ENCODE results near the gene DICER1.
A peak's percentile ranks its signal among the peaks of the same experiment; 100 is the strongest.
"Not testable (repeated sequence)": the region's sequence is repeated elsewhere in the genome, so short reads cannot be mapped to it uniquely, and the experiment has no call there.

DICER1 gene

DNA sequence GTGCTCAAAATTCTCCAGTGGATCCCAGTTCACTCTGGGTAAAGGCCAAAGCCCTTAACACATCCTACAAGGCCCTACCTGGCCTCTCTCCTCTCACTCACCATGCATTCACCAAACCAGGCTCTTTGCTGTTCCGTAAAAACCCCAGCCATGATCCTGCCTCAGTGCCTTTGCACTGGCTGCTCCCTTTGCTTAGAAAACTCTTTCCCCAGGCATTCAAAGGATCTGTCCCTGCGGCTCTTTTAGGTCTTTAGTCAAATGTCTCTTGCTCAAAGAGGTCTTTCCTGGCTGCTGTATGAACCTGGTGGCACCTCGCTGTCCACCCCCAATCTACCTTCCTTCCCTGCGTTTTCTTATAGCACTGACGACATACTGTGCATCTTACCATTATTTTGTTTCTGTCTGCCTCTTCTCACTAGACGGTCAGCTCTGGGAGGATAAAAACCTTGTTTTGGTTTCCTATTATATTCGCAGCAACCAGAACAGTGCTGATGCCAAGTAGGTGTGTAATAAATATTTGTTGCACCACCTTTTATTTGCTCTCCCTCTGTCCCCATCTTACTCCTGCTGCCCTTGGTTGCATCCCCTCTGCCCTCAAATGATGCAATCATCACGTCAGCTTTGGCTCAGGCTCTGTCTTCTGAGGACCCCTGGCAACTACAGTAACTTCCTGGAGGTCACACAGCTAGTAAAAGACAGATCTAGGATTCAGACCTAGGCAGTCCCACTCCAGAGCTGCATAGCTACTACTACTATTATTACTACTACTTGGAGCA, 23.8 kb upstream of the DICER1 start:
- no peak for FAIRE-seq
- no peak for DNase-seq (ENCODE audit: insufficient read length, low spot score)
- no peak for TF ChIP-seq POLR2A (IDR thresholded peaks at IDR 0.05; ENCODE audit: low read depth, low read length)

DNA sequence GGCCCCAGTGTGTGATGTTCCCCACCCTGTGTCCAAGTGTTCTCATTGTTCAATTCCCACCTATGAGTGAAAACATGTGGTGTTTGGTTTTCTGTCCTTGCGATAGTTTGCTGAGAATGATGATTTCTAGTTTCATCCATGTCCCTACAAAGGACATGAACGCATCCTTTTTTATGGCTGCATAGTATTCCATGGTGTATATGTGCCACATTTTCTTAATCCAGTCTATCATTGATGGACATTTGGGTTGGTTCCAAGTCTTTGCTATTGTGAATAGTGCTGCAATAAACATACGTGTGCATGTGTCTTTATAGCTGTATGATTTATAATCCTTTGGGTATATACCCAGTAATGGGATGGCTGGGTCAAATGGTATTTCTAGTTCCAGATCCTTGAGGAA, 18.3 kb upstream of the DICER1 start:
- FAIRE-seq; DNase-seq (ENCODE audit: insufficient read length, low spot score): not testable (repeated sequence)

DNA sequence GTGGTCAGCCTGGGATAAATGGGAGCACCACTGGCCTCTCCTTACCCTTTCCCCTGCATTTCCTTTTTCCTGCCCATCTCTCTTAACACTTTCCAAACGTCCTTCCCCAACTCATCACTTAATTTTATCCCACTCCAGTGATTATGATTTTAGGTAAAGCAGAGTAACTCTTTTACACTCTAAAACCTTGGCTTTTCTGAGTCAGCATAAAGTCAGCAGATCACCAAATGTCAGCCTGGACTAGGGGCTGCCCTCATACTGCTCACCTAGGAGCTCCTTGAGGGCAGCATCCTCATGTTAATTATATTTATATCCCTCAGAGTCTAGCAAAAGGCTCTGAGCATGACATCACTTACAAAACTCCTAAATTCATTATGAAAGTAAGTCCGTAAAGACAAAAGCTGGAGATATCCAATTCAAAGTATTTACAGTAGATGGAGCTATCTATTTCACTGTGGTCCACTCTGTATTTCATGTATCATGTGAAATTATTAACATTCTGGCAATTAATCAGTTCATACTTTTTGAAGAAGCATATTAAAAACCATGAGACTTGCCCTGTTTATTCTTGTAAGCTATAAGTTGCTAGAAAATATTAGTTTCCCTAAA, 17.0 kb upstream of the DICER1 start:
- FAIRE-seq (no peak), DNase-seq (ENCODE audit: insufficient read length, low spot score) (no peak)
- no peak for TF ChIP-seq POLR2A (IDR thresholded peaks at IDR 0.05; ENCODE audit: low read depth, low read length)

DNA sequence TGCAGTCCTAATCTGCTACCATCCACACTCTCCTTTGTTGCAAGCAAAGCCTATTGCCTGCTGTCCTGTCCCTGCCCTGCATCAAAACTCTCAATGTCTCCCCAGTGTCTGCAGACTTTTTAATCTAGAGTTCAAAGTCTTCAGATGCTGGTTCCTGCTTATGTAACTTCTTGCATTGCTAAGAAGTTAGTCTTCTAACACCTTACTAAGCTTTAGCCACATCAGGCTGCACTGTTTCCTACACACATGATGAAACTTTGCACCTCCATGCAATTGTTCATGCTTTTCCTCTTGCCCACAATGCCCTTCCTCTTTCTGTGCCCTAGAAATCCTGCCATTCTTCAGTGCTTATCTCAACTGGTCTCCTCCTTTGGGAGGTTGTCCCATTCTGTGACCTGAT, 16.2 kb upstream of the DICER1 start:
- no peak for TF ChIP-seq POLR2A (IDR thresholded peaks at IDR 0.05; ENCODE audit: low read depth, low read length)
- FAIRE-seq, result no peak
- DNase-seq (ENCODE audit: insufficient read length, low spot score), result no peak

DNA sequence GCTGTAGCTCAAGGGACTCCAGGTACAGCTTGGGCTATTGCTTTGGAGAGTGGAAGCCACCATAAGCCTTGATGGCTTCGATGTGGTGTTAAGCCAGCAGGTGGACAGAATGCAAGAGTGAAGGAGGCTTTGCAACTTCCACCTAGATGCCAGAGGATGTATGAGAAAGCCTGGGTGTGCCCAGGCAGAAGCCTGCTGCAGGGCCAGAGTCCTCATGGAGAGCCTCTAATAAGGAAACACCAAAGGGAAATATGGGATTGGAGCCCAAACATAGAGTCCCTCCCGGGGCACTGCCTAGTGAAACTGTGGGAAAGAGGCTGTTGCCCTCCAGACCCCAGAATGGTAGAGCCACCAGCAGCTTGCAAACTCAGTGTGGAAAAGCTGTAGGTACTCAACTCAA, 9.8 kb upstream of the DICER1 start:
- no peak for TF ChIP-seq POLR2A (IDR thresholded peaks at IDR 0.05; ENCODE audit: low read depth, low read length)
- FAIRE-seq (no peak), DNase-seq (ENCODE audit: insufficient read length, low spot score) (no peak)

DNA sequence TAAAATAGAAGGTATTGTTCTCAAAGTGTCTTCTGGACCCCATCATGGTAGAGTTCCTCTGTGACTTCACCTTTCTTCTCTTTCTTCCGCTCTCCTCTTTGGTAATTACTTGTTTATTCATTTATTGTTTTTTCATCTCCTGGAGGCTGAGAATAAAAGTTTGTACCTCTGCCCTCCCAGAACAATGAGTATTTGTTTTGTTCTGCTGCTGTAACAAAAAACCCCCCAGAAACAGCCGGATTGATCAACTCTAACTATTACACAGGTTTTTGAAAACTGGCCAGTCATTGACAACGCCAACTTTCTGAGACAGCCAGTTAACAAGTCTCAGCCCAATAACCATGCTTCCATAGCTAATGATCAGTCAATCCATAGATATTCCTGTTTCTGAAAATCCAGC, 8.2 kb upstream of the DICER1 start:
- DNase-seq (ENCODE audit: insufficient read length, low spot score) (no peak), FAIRE-seq (no peak)
- no peak for TF ChIP-seq POLR2A (IDR thresholded peaks at IDR 0.05; ENCODE audit: low read depth, low read length)

DNA sequence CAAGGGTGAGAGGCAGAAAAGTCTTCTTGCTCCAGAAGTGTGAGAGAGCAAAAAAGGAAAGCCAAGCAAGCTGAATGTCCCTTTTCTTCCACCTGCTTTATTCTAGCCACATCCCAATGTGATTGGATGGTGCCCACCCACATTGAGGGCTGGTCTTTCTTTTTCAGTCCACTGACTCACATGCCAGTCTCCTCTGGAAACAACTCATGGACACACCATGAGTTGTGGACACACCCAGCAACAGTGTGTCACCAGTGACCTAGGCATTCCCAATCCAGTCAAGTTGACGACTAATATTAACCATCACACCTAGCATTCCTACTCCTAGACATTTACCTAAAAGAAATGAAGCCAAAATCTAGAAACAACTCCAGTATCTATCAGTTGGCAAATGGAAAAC, 7.2 kb upstream of the DICER1 start:
- DNase-seq (ENCODE audit: insufficient read length, low spot score) (no peak), FAIRE-seq (no peak)
- no peak for TF ChIP-seq POLR2A (IDR thresholded peaks at IDR 0.05; ENCODE audit: low read depth, low read length)

DNA sequence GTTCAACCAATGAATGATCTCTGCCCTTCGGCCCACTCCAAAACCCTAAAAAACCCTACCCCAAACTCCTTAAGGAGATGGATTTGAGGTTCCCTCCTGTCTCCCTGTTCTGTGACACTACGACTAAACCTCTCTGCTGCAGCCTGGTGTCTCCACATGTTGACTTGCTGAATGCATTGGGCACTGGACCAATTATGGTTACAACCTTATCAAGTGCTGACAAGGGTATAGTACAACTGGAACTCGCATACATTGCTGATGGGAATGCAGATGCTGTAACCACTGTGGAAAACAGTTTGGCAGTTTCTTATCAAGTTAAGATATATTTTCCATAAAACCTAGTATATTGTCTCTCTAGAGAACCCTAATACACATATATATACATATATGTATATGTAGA, 6.3 kb upstream of the DICER1 start:
- no peak for TF ChIP-seq POLR2A (IDR thresholded peaks at IDR 0.05; ENCODE audit: low read depth, low read length)
- no peak for DNase-seq (ENCODE audit: insufficient read length, low spot score)
- FAIRE-seq, result no peak

DNA sequence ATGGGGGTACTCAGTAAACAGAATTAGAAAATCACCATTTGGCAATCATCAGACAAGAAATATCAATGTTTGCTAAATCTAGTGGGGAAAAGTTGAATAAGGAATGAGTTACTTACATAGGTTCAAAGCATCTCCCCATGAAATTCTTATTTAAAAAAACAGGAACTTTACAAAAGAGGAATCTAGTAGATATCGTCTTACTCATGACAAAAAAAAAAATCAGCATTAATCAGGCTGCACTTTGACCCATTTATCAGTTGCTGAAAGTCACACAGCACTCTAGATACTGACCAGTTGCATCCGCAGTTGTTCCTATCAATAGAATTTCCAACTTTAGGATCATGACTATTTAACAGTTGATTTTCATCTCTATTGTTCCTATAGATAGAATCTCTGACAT, 5.8 kb upstream of the DICER1 start:
- no peak for FAIRE-seq
- no peak for DNase-seq (ENCODE audit: insufficient read length, low spot score)
- no peak for TF ChIP-seq POLR2A (IDR thresholded peaks at IDR 0.05; ENCODE audit: low read depth, low read length)

DNA sequence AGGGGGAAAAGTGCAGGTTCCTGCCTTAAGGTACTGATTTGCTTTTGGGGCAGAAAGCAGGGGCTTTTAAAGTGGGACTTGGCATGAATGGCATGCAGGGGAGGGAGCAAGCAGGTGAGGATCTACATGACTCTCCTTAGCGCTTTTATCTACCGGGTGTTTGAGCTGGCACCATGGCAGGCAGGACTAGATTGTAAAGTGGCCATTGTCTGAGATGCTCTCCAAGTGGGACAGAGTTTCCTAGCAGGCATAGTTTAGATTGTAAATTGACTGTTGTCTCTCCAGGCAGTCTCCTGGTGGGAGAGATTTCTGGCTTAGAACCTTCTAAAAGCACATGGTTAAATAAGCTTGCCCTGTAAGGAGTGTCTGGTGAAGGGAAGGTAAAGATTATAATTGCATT, 5.3 kb upstream of the DICER1 start:
- DNase-seq (ENCODE audit: insufficient read length, low spot score) (no peak), FAIRE-seq (no peak)
- no peak for TF ChIP-seq POLR2A (IDR thresholded peaks at IDR 0.05; ENCODE audit: low read depth, low read length)

DNA sequence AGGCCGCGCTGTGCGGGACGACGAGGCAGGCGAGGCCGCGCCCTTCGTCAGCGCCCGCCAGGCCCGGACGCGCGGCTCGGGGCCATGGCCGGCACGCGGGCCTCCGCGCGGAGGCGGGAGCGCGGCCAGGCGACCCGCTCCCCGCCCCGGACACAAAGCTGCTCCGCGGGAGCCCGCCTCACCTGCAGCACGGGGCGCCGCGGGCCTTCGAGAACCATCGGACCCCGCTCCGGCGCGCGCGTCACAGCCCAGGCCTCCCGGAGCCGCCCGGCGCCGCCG, 342 bp downstream of the DICER1 start:
- no peak for TF ChIP-seq POLR2A (IDR thresholded peaks at IDR 0.05; ENCODE audit: low read depth, low read length)
- no peak for FAIRE-seq

DNA sequence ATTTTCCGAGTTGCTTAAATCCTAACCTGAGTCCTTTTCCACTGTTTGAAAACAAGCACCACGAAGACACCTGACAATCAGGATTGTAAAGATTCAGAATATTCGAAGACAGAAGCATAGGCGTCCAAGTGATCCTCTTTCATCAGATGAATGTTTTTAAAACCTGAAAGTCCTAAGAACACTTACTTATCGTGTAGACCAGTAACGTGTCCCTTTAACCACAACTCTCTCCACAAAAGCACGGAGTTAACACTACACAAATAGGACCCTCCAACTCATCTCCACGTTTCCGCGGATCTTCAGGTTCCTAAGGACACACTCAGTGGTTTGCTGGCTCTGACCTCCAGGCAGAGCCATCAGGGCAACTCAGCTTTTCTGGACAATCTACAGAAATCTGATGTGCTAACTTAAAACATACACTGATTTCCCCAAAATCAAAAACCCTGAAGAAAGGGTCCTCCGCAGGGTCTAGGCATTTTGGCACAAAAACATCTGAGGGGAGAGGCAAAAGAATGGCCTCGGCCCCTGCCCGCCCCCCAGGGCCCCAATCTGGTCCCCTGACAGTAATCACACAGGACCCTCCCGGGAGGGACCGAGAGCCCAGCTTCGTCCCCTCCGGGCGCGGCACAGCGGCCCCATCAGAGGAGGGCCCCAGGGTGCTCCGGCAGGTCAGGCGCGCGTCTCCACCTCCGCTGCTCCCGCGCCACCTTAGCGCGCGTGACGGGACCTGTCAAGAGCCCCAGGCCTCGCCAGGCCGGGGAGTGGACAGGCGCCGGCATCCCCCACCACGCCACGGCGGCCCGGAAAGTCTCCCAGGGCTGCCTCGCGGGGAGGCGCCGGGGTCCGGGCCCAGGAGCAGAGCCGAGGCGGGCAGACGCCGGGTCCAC, 925 bp downstream of the DICER1 start:
- DNase-seq (ENCODE audit: insufficient read length, low spot score) (peak; percentile 25), FAIRE-seq (peak; percentile 27)
- no peak for TF ChIP-seq POLR2A (IDR thresholded peaks at IDR 0.05; ENCODE audit: low read depth, low read length)

More for the DNA sequence above, 342 bp downstream of the DICER1 start:
- no peak for DNase-seq (ENCODE audit: insufficient read length, low spot score)

DNA sequence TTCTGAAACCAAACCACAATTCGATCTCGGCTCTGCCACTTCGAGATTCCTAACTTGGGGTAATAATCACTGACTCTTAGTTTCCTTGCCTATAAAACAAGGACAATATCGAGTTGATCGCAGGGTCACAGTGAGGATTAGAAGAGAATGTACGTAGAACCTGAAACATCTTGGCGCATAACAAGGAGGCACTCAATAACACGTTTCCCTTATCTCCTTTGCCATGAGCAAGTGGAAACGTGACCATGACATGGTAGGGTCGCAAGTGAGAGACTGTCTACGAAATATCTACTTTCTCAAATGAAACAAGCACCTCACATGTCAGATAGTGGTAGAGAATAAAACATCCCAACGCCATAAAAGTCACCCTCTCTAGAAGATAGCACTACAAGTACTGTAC, 2.3 kb downstream of the DICER1 start:
- no peak for TF ChIP-seq POLR2A (IDR thresholded peaks at IDR 0.05; ENCODE audit: low read depth, low read length)
- DNase-seq (ENCODE audit: insufficient read length, low spot score) (no peak), FAIRE-seq (peak; percentile 82)

DNA sequence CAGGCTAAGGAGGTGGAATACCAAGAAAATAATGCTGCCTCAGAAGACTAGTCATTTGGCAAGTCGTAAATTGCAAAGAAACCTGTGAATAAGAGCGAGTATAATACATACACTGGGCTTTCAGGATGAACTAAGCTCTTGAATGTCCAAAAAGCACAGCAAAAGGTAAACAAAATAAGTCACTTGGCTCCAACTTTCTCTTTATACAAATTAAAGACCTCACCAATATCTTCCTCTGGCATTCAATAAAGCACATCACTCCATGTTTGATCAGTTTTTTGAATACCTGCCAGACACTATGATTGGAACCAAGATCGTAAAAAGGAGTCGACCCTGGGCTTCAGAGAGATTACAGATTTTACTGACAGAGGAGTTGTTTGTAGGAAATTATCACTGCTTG, 3.5 kb downstream of the DICER1 start:
- FAIRE-seq, result no peak
- DNase-seq (ENCODE audit: insufficient read length, low spot score), result no peak
- no peak for TF ChIP-seq POLR2A (IDR thresholded peaks at IDR 0.05; ENCODE audit: low read depth, low read length)

DNA sequence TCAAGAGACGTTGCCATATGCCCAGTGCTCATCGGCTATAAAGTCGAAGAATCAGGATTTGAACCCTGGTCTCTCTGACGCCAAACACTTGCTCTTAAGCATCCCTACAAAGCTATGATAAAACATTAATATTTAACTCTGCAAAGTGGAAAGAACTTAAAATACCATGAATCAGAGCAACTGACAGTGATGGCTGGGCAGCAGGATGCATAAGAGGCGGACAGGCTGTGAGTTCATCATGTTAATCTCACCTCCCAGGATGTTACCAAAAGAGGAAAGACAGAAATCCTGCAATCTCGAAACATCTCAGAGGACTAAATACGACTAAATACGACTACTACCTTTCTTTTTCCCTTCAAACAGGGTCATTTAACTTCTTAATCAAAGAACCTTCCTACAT, 5.8 kb downstream of the DICER1 start:
- no peak for TF ChIP-seq POLR2A (IDR thresholded peaks at IDR 0.05; ENCODE audit: low read depth, low read length)
- DNase-seq (ENCODE audit: insufficient read length, low spot score) (no peak), FAIRE-seq (no peak)
